ENCODE data around the gene BDKRB2. TPM values are rescaled to one million over a fixed set of nuclear protein-coding genes. Genes with fewer than 3 reads are reported as not detected.

Gene BDKRB2
- total RNA-seq, 4 donors from 2014 or later: 2.1 to 6.2 (median 2.8) TPM

DNA sequence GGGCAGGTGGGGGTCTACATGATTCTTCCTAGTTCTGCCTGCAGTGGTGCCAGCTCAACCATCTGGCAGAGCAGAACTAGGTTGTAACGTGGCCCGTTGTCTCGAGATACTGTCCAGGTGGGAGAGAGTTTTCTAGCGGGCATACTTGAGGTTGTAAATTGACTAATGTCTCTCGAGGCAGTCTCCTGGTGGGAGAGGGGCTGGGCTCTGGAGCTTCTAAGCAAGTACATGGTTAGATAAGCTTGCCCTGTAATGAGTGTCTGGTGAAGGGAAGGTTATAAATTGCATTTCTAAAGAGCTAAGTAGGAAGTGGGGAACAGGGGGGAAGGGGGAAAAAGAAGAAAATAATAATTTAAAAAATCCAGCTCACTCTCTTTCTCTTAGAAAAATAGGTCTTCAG is 69.5 kb downstream of the BDKRB2 start:
- TF ChIP-seq, protein P1, sequence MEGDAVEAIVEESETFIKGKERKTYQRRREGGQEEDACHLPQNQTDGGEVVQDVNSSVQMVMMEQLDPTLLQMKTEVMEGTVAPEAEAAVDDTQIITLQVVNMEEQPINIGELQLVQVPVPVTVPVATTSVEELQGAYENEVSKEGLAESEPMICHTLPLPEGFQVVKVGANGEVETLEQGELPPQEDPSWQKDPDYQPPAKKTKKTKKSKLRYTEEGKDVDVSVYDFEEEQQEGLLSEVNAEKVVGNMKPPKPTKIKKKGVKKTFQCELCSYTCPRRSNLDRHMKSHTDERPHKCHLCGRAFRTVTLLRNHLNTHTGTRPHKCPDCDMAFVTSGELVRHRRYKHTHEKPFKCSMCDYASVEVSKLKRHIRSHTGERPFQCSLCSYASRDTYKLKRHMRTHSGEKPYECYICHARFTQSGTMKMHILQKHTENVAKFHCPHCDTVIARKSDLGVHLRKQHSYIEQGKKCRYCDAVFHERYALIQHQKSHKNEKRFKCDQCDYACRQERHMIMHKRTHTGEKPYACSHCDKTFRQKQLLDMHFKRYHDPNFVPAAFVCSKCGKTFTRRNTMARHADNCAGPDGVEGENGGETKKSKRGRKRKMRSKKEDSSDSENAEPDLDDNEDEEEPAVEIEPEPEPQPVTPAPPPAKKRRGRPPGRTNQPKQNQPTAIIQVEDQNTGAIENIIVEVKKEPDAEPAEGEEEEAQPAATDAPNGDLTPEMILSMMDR (IDR thresholded peaks at IDR 0.05; ENCODE audit: low read depth): no peak

DNA sequence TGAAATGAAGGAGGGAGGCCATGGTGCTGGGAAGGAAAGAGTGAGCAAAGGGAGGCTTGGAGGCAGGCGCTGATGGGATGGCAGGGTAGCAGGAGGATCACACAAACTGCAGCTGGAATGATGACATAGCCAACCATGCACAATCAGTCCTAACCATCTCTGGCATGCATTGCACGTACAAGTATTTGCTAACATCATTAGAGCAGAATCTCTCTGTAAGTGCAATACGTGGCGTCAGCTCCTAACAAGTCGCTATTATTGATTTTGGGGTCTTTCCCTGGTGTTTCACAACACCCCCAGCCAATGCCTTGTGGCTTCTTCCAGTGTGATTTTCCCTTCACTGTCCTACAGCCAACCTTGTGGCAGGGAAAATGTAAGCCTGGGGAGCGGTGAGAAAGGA is 69.9 kb downstream of the BDKRB2 start:
- TF ChIP-seq, protein P1 (IDR thresholded peaks at IDR 0.05; ENCODE audit: low read depth): no peak

DNA sequence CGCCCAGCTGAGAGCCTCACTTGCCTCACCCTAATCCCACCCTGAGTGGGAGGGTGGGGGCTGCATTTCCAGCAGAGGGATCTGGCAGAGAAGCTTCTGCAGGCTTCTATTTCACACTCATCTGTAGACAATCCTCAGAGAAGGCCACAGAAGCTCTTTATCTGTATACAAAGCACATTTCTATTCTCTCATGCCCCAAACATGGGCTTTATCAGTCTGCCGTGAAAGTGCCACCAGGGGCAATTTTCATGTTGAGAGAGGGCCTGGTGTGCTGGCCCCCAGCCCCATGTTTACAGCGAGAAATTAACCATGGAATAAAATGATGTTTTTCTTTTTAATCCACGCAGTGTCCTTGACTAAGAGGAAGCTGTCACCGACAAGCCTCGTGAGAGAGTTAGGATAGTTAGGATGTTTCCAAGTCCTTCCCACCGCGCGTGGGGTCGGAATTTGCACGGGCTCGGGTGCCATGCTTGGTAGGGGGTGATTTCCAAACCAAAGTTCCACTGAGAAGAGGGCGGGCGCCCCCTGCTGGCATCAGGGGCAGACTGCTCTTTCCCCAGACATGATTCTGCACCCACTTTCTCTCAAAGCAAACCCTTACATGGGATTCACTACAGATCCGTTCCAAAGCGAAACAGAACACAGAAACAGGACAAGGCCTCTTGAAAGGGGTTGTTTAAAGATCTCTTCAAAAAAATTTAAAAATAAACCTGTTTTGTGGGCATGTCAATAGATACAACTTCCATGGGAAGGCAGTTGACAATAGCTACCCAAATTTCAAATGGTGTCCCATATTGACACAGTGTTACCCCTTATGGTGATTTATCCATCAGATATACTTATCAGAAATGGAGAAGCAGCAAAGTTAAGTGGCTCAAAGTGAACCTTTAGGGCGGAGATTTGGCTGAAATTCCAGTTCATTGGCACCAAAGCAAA is 70.8 kb downstream of the BDKRB2 start:
- TF ChIP-seq, protein P1 (IDR thresholded peaks at IDR 0.05; ENCODE audit: low read depth): no peak

DNA sequence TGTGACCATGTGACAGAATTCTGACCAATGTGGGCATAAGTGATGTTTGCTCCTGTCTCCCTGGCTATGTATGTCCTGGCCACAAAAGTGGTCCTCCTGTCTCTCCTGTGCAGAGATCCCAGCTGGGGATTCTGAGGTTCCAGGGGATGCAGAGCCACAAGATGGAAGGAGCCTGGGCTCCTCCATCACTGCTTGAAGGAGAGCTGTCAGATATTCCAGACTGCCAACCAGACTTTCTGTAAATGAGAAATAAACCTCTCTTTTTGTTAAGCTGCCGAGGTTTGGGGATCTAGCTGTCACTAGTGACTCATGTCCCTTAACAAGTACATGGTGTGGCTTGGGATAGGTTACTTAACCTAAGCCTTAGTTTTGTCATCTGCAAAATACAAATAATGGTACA is 73.3 kb downstream of the BDKRB2 start:
- TF ChIP-seq, protein P1 (IDR thresholded peaks at IDR 0.05; ENCODE audit: low read depth): no peak

- TF ChIP-seq, protein P1 (IDR thresholded peaks at IDR 0.05; ENCODE audit: low read depth): no peak
Measured at GRCh38 chr14:96279564-96279963, 74.9 kb downstream of the BDKRB2 start.

DNA sequence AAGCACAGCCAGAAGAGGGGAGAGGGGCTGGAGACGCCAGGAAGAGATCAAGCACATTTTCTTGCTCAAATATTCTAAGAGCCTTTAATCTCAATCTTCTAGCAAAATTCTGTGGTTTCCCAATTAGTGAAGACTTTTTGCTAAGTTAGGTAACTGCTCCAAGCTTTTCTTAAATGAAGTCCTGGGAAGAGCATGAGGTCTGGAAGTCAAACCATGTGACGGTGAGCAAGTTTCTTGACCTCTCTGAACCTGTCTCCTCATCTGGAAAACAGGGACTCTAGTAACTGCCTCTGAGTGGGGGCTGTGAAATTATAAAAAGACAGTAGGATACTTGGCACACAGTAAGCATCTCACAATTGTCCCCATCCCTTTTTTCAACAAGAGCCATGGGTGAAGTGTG is 75.5 kb downstream of the BDKRB2 start:
- TF ChIP-seq, protein P1 (IDR thresholded peaks at IDR 0.05; ENCODE audit: low read depth): no peak

- TF ChIP-seq, protein P1 (IDR thresholded peaks at IDR 0.05; ENCODE audit: low read depth): no peak
Measured at GRCh38 chr14:96281486-96281885, 76.8 kb downstream of the BDKRB2 start.
